ENCODE data around the gene RHOJ. TPM values are rescaled to one million over a fixed set of nuclear protein-coding genes. Genes with fewer than 3 reads are reported as not detected.

RHOJ gene
- polyA plus RNA-seq, 1 donor from 2014 or later: 0.10 TPM

DNA sequence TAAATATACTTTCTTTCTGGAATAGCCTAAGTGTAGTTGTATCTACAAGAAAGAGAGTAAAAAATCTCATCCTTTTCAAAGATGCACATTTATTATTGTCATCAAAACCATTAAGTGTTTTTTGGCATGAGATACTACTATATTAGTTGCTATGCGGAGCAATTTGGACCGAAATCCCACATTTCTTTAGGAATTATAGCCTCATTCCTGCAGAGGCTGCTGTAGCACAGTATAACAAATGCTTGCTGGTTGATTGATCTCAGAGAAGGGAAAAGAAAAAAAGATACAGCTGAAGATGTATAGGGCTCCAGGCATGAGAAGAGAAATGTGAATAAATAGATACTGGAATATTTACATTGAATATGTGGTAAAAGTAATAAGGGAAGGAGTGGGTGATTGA is 36.0 kb downstream of the RHOJ start:
- Histone ChIP-seq H3K9ac (ENCODE audit: low read length) (no peak overlapping the region), H3K4me3 (ENCODE audit: low read length) (no peak overlapping the region), H2AFZ (ENCODE audit: low read depth, low read length) (no peak overlapping the region), H3K27ac (ENCODE audit: low read length) (no peak overlapping the region), H3F3A (ENCODE audit: insufficient read depth, low read length, poor library complexity, severe bottlenecking) (no peaks in the 10 kb centered on the region), H3K9me3 (ENCODE audit: low read length) (no peaks in the 10 kb centered on the region), H4K20me1 (ENCODE audit: insufficient read depth) (no peaks in the 10 kb centered on the region), H3K27me3 (ENCODE audit: insufficient read depth, low read depth, low read length) (no peaks in the 10 kb centered on the region), H3K79me2 (replicated peaks; ENCODE audit: insufficient read depth, low read length) (no peaks in the 10 kb centered on the region), H3K9me2 (ENCODE audit: insufficient read depth, low read length) (no peaks in the 10 kb centered on the region), H3K36me3 (ENCODE audit: insufficient read depth, low read length) (no peaks in the 10 kb centered on the region), H3K4me2 (ENCODE audit: low read length) (no peak overlapping the region)
- TF ChIP-seq TAF1 (IDR thresholded peaks at IDR 0.05; ENCODE audit: low read depth) (no peak), RAD21 (conservative IDR thresholded peaks at IDR 0.05) (peak; percentile 30), MXI1 (conservative IDR thresholded peaks at IDR 0.05; ENCODE audit: poor library complexity, severe bottlenecking) (no peak)

- TF ChIP-seq POLR2AphosphoS5 (IDR thresholded peaks at IDR 0.05): no peak
- TF ChIP-seq SMC3 (conservative IDR thresholded peaks at IDR 0.05; ENCODE audit: poor library complexity): no peak
- TF ChIP-seq, protein P1, sequence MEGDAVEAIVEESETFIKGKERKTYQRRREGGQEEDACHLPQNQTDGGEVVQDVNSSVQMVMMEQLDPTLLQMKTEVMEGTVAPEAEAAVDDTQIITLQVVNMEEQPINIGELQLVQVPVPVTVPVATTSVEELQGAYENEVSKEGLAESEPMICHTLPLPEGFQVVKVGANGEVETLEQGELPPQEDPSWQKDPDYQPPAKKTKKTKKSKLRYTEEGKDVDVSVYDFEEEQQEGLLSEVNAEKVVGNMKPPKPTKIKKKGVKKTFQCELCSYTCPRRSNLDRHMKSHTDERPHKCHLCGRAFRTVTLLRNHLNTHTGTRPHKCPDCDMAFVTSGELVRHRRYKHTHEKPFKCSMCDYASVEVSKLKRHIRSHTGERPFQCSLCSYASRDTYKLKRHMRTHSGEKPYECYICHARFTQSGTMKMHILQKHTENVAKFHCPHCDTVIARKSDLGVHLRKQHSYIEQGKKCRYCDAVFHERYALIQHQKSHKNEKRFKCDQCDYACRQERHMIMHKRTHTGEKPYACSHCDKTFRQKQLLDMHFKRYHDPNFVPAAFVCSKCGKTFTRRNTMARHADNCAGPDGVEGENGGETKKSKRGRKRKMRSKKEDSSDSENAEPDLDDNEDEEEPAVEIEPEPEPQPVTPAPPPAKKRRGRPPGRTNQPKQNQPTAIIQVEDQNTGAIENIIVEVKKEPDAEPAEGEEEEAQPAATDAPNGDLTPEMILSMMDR (IDR thresholded peaks at IDR 0.05; ENCODE audit: poor library complexity, severe bottlenecking): no peak
- no peak for TF ChIP-seq MXI1 (conservative IDR thresholded peaks at IDR 0.05; ENCODE audit: poor library complexity, severe bottlenecking)
- no peak for TF ChIP-seq EP300 (conservative IDR thresholded peaks at IDR 0.05; ENCODE audit: poor library complexity, severe bottlenecking)
- TF ChIP-seq REST (IDR thresholded peaks at IDR 0.05; ENCODE audit: borderline replicate concordance): no peak
- no peak for TF ChIP-seq EZH2 (IDR thresholded peaks at IDR 0.05; ENCODE audit: borderline replicate concordance, insufficient read depth, low read length, poor library complexity, severe bottlenecking)
- H3K79me2 ChIP-seq (replicated peaks; ENCODE audit: insufficient read depth, low read length): no peaks in the 10 kb centered on the region
- no peaks in the 10 kb centered on the region for H3F3A ChIP-seq (ENCODE audit: insufficient read depth, low read length, poor library complexity, severe bottlenecking)
- H3K27me3 ChIP-seq (ENCODE audit: insufficient read depth, low read depth, low read length): no peaks in the 10 kb centered on the region
- no peaks in the 10 kb centered on the region for H3K9me2 ChIP-seq (ENCODE audit: insufficient read depth, low read length)
- H3K4me3 ChIP-seq (ENCODE audit: low read length): no peak overlapping the region
- H3K4me2 ChIP-seq (ENCODE audit: low read length): no peak overlapping the region
- H3K9ac ChIP-seq (ENCODE audit: low read length): no peak overlapping the region
- no peak overlapping the region for H3K27ac ChIP-seq (ENCODE audit: low read length)
- no peak overlapping the region for H2AFZ ChIP-seq (ENCODE audit: low read depth, low read length)
- H4K20me1 ChIP-seq (ENCODE audit: insufficient read depth): no peaks in the 10 kb centered on the region
- H3K9me3 ChIP-seq (ENCODE audit: low read length): no peaks in the 10 kb centered on the region
- H3K36me3 ChIP-seq (ENCODE audit: insufficient read depth, low read length): no peaks in the 10 kb centered on the region
These were observed 36.9 kb downstream of the RHOJ start for GRCh38 chr14:63241096-63241495.

GRCh38 chr14:63243646-63244045 is 39.4 kb downstream of the RHOJ start:
- Histone ChIP-seq H3K9ac (ENCODE audit: low read length) (no peak overlapping the region), H3K9me3 (ENCODE audit: low read length) (no peaks in the 10 kb centered on the region), H3K4me3 (ENCODE audit: low read length) (no peak overlapping the region), H3K27me3 (ENCODE audit: insufficient read depth, low read depth, low read length) (no peaks in the 10 kb centered on the region), H3K36me3 (ENCODE audit: insufficient read depth, low read length) (no peaks in the 10 kb centered on the region), H3K9me2 (ENCODE audit: insufficient read depth, low read length) (no peaks in the 10 kb centered on the region), H4K20me1 (ENCODE audit: insufficient read depth) (no peaks in the 10 kb centered on the region), H3K27ac (ENCODE audit: low read length) (no peak overlapping the region), H2AFZ (ENCODE audit: low read depth, low read length) (no peak overlapping the region), H3K79me2 (replicated peaks; ENCODE audit: insufficient read depth, low read length) (no peaks in the 10 kb centered on the region), H3K4me2 (ENCODE audit: low read length) (no peak overlapping the region), H3F3A (ENCODE audit: insufficient read depth, low read length, poor library complexity, severe bottlenecking) (no peaks in the 10 kb centered on the region)
- TF ChIP-seq MXI1 (conservative IDR thresholded peaks at IDR 0.05; ENCODE audit: poor library complexity, severe bottlenecking): no peak
- no peak for TF ChIP-seq EZH2 (IDR thresholded peaks at IDR 0.05; ENCODE audit: borderline replicate concordance, insufficient read depth, low read length, poor library complexity, severe bottlenecking)
- TF ChIP-seq REST (IDR thresholded peaks at IDR 0.05; ENCODE audit: borderline replicate concordance): no peak
- TF ChIP-seq, protein P1 (IDR thresholded peaks at IDR 0.05; ENCODE audit: poor library complexity, severe bottlenecking): no peak
- TF ChIP-seq POLR2AphosphoS5 (IDR thresholded peaks at IDR 0.05): no peak
- TF ChIP-seq SMC3 (conservative IDR thresholded peaks at IDR 0.05; ENCODE audit: poor library complexity): no peak
- TF ChIP-seq RAD21 (conservative IDR thresholded peaks at IDR 0.05): no peak
- TF ChIP-seq TAF1 (IDR thresholded peaks at IDR 0.05; ENCODE audit: low read depth): no peak
- TF ChIP-seq EP300 (conservative IDR thresholded peaks at IDR 0.05; ENCODE audit: poor library complexity, severe bottlenecking): no peak
